ENCODE results near the gene FAXC.

Gene FAXC

GRCh38 chr6:99285881-99286280 lies 63.6 kb downstream of the FAXC start:
- TF ChIP-seq CEBPB (IDR thresholded peaks at IDR 0.05) (no peak), ZBTB7A (IDR thresholded peaks at IDR 0.05; ENCODE audit: low read depth) (no peak), REST (IDR thresholded peaks at IDR 0.05; ENCODE audit: low read depth) (no peak), CREB1 (IDR thresholded peaks at IDR 0.05; ENCODE audit: low read depth) (no peak), YY1 (IDR thresholded peaks at IDR 0.05; ENCODE audit: low read depth) (no peak), EP300 (IDR thresholded peaks at IDR 0.05; ENCODE audit: borderline replicate concordance) (no peak), FOXM1 (IDR thresholded peaks at IDR 0.05; ENCODE audit: borderline replicate concordance, low read depth) (no peak), TEAD4 (IDR thresholded peaks at IDR 0.05) (no peak), EGR1 (IDR thresholded peaks at IDR 0.05) (no peak), NFIC (IDR thresholded peaks at IDR 0.05) (no peak), RAD21 (IDR thresholded peaks at IDR 0.05; ENCODE audit: low read depth) (no peak)

GRCh38 chr6:99282479-99283062 lies 66.9 kb downstream of the FAXC start:
- TF ChIP-seq ZBTB7A (IDR thresholded peaks at IDR 0.05; ENCODE audit: low read depth): no peak
- no peak for TF ChIP-seq CEBPB (IDR thresholded peaks at IDR 0.05)
- TF ChIP-seq RAD21 (IDR thresholded peaks at IDR 0.05; ENCODE audit: low read depth): peak; percentile 49

GRCh38 chr6:99276747-99277146 lies 72.7 kb downstream of the FAXC start:
- TF ChIP-seq TCF12 (IDR thresholded peaks at IDR 0.05; ENCODE audit: low read depth): no peak
- no peak for TF ChIP-seq EGR1 (IDR thresholded peaks at IDR 0.05)
- no peak for TF ChIP-seq RAD21 (IDR thresholded peaks at IDR 0.05; ENCODE audit: low read depth)
- TF ChIP-seq ZBTB7A (IDR thresholded peaks at IDR 0.05; ENCODE audit: low read depth): no peak
- TF ChIP-seq EP300 (IDR thresholded peaks at IDR 0.05; ENCODE audit: borderline replicate concordance): no peak
- no peak for TF ChIP-seq USF1 (IDR thresholded peaks at IDR 0.05)
- no peak for TF ChIP-seq NFIC (IDR thresholded peaks at IDR 0.05)
- no peak for TF ChIP-seq TEAD4 (IDR thresholded peaks at IDR 0.05)
- TF ChIP-seq TAF1 (IDR thresholded peaks at IDR 0.05; ENCODE audit: low read depth): no peak
- TF ChIP-seq FOXM1 (IDR thresholded peaks at IDR 0.05; ENCODE audit: borderline replicate concordance, low read depth): no peak
- no peak for TF ChIP-seq REST (IDR thresholded peaks at IDR 0.05; ENCODE audit: low read depth)
- no peak for TF ChIP-seq CEBPB (IDR thresholded peaks at IDR 0.05)

- TF ChIP-seq CREB1 (IDR thresholded peaks at IDR 0.05; ENCODE audit: low read depth): no peak
- TF ChIP-seq MAX (IDR thresholded peaks at IDR 0.05): no peak
- no peak for TF ChIP-seq TCF12 (IDR thresholded peaks at IDR 0.05; ENCODE audit: low read depth)
- TF ChIP-seq EGR1 (IDR thresholded peaks at IDR 0.05): no peak
- no peak for TF ChIP-seq NFIC (IDR thresholded peaks at IDR 0.05)
- no peak for TF ChIP-seq ZBTB7A (IDR thresholded peaks at IDR 0.05; ENCODE audit: low read depth)
- no peak for TF ChIP-seq REST (IDR thresholded peaks at IDR 0.05; ENCODE audit: low read depth)
- no peak for TF ChIP-seq USF1 (IDR thresholded peaks at IDR 0.05)
- no peak for TF ChIP-seq FOXM1 (IDR thresholded peaks at IDR 0.05; ENCODE audit: borderline replicate concordance, low read depth)
- TF ChIP-seq CEBPB (IDR thresholded peaks at IDR 0.05): no peak
- TF ChIP-seq RAD21 (IDR thresholded peaks at IDR 0.05; ENCODE audit: low read depth): no peak
- no peak for TF ChIP-seq YY1 (IDR thresholded peaks at IDR 0.05; ENCODE audit: low read depth)
- TF ChIP-seq TEAD4 (IDR thresholded peaks at IDR 0.05): no peak
- TF ChIP-seq TAF1 (IDR thresholded peaks at IDR 0.05; ENCODE audit: low read depth): no peak
Observed at GRCh38 chr6:99270826-99271225, 78.6 kb downstream of the FAXC start.

- TF ChIP-seq ZBTB7A (IDR thresholded peaks at IDR 0.05; ENCODE audit: low read depth) (no peak), TAF1 (IDR thresholded peaks at IDR 0.05; ENCODE audit: low read depth) (no peak), MAX (IDR thresholded peaks at IDR 0.05) (no peak), FOXM1 (IDR thresholded peaks at IDR 0.05; ENCODE audit: borderline replicate concordance, low read depth) (no peak), CREB1 (IDR thresholded peaks at IDR 0.05; ENCODE audit: low read depth) (no peak), YY1 (IDR thresholded peaks at IDR 0.05; ENCODE audit: low read depth) (no peak), TCF12 (IDR thresholded peaks at IDR 0.05; ENCODE audit: low read depth) (no peak), NFIC (IDR thresholded peaks at IDR 0.05) (no peak), EGR1 (IDR thresholded peaks at IDR 0.05) (no peak), USF1 (IDR thresholded peaks at IDR 0.05) (no peak), TEAD4 (IDR thresholded peaks at IDR 0.05) (no peak), CEBPB (IDR thresholded peaks at IDR 0.05) (no peak), REST (IDR thresholded peaks at IDR 0.05; ENCODE audit: low read depth) (no peak), EP300 (IDR thresholded peaks at IDR 0.05; ENCODE audit: borderline replicate concordance) (no peak), RAD21 (IDR thresholded peaks at IDR 0.05; ENCODE audit: low read depth) (no peak)
Observed at GRCh38 chr6:99270030-99270429, 79.4 kb downstream of the FAXC start.

Measured in Ishikawa (cell line).